H1 (cell line): ENCODE data around the gene RTL3. TPM values are rescaled to one million over a fixed set of nuclear protein-coding genes. Genes with fewer than 3 reads are reported as not detected.
A peak's percentile ranks its signal among the peaks of the same experiment; 100 is the strongest.

Experiments used
- CTCF ChIA-PET: fragments of 300-600 bp; sonication (Branson Sonifier 250); formaldehyde crosslinking; loops from one replicate; lab custom pipeline; 2021; ENCODE audit not compliant: partially characterized antibody; lab: Charles Lee
- POLR2A ChIA-PET: fragments of 300-600 bp; sonication (Branson Sonifier 250); formaldehyde crosslinking; loops from one replicate; lab custom pipeline; 2021; ENCODE audit warnings: inconsistent platforms; ENCODE audit not compliant: partially characterized antibody; lab: Charles Lee
- DNase-seq, 2 experiments: peaks; one replicate each; pipeline versions ENCODE4 v3.0.0 to v3.0.0-alpha.2; 2010 to 2022; ENCODE audit warnings: low spot score in 2 of 2, low read depth in 1 of 2, mixed read lengths in 1 of 2
- FAIRE-seq: peaks from 2 replicates; lab custom pipeline; 2011; peaks lifted over from hg19 to GRCh38; lab: Jason Lieb, UNC
- H2AFZ ChIP-seq: 2 replicates; pipeline ENCODE4 v1.8.1; 2012; ENCODE audit warnings: low read length, inconsistent platforms
- H2AK5ac ChIP-seq: 2 replicates; pipeline ENCODE4 v1.6.1; 2013; ENCODE audit warnings: low read depth, low read length
- H2BK120ac ChIP-seq: replicated peaks from 2 replicates; pipeline ENCODE3; 2013; ENCODE audit warnings: low read depth, low read length, inconsistent platforms
- H2BK12ac ChIP-seq: 2 replicates; pipeline ENCODE4 v1.6.1; 2013; ENCODE audit warnings: low read depth, low read length
- H2BK15ac ChIP-seq: 2 replicates; pipeline ENCODE4 v1.6.1; 2013; ENCODE audit warnings: low read length
- H2BK20ac ChIP-seq: 2 replicates; pipeline ENCODE4 v1.6.1; 2013; ENCODE audit warnings: low read length
- H2BK5ac ChIP-seq: 2 replicates; pipeline ENCODE4 v1.6.1; 2013; ENCODE audit warnings: low read depth, low read length
- H3K14ac ChIP-seq: 2 replicates; pipeline ENCODE4 v1.6.1; 2013; ENCODE audit warnings: inconsistent platforms; ENCODE audit not compliant: insufficient read length
- H3K18ac ChIP-seq: 2 replicates; pipeline ENCODE4 v1.6.1; 2013; ENCODE audit warnings: low read length; ENCODE audit errors: extremely low read depth
- H3K23ac ChIP-seq: 2 replicates; pipeline ENCODE4 v1.6.1; 2013; ENCODE audit warnings: inconsistent platforms; ENCODE audit not compliant: insufficient read length
- H3K23me2 ChIP-seq: 2 replicates; pipeline ENCODE4 v1.6.1; 2013; ENCODE audit warnings: low read depth, low read length
- H3K27ac ChIP-seq: 2 replicates; pipeline ENCODE4 v1.6.1; 2011; ENCODE audit warnings: low read depth, low read length, inconsistent platforms
- H3K27me3 ChIP-seq, 4 experiments: replicated peaks in 1 of 4; 1 replicate in 1 of 4; 2 replicates in 3 of 4; pipeline versions ENCODE4 v1.6.1 to v1.8.1; 2011 to 2013; ENCODE audit warnings: low read length in 3 of 4, mild to moderate bottlenecking in 3 of 4, inconsistent platforms in 2 of 4, mixed read lengths in 2 of 4, moderate library complexity in 1 of 4; ENCODE audit not compliant: control insufficient read depth in 3 of 4, insufficient read depth in 3 of 4; ENCODE audit errors: extremely low read depth in 1 of 4
- H3K36me3 ChIP-seq, 4 experiments: 2 replicates each; pipeline versions ENCODE4 v1.6.1 to v1.8.1; 2011 to 2013; ENCODE audit warnings: mild to moderate bottlenecking in 4 of 4, low read length in 3 of 4, moderate library complexity in 2 of 4, control low read depth in 1 of 4, inconsistent platforms in 1 of 4; ENCODE audit not compliant: insufficient read depth in 4 of 4, control insufficient read depth in 2 of 4
- H3K4ac ChIP-seq: replicated peaks from 2 replicates; pipeline ENCODE3; 2013; ENCODE audit warnings: low read length, low read depth, mixed read lengths, inconsistent platforms; ENCODE audit not compliant: insufficient read length
- H3K4me1 ChIP-seq, 4 experiments: replicated peaks in 1 of 4; 1 replicate in 1 of 4; 2 replicates in 3 of 4; pipeline versions ENCODE4 v1.6.1 to v1.8.1; 2011 to 2013; ENCODE audit warnings: low read length in 3 of 4, inconsistent platforms in 2 of 4, mixed read lengths in 1 of 4; ENCODE audit not compliant: insufficient read depth in 4 of 4, control insufficient read depth in 3 of 4
- H3K4me2 ChIP-seq, 2 experiments: 2 replicates each; pipeline versions ENCODE4 v1.6.1 to v1.8.1; 2011 to 2013; ENCODE audit warnings: low read depth in 2 of 2, low read length in 2 of 2, control low read depth in 1 of 2, inconsistent platforms in 1 of 2, mild to moderate bottlenecking in 1 of 2; ENCODE audit not compliant: insufficient read depth in 1 of 2
- H3K4me3 ChIP-seq, 4 experiments: fragments of 200-600, 300-600 bp in 1 of 4; sonication (generic), shearing (Covaris generic), sonication (Bioruptor Twin) in 1 of 4; 2 replicates each; pipeline versions ENCODE4 v1.5.1 to v1.8.1; 2011 to 2016; ENCODE audit warnings: low read length in 4 of 4, low read depth in 3 of 4, control low read depth in 2 of 4, inconsistent platforms in 2 of 4, mild to moderate bottlenecking in 2 of 4, mixed read lengths in 1 of 4, moderate library complexity in 1 of 4; ENCODE audit not compliant: insufficient read depth in 2 of 4; ENCODE audit errors: extremely low read depth in 1 of 4
- H3K56ac ChIP-seq: replicated peaks from 2 replicates; pipeline ENCODE3; 2013; ENCODE audit warnings: low read depth, mild to moderate bottlenecking, mixed read lengths, low read length, inconsistent platforms; ENCODE audit not compliant: insufficient read length
- H3K79me1 ChIP-seq: 2 replicates; pipeline ENCODE4 v1.6.1; 2013; ENCODE audit warnings: low read depth, low read length, control low read depth
- H3K79me2 ChIP-seq, 2 experiments: 2 replicates each; pipeline versions ENCODE4 v1.6.1 to v1.8.1; 2012 to 2013; ENCODE audit warnings: low read length in 2 of 2, mild to moderate bottlenecking in 2 of 2, inconsistent platforms in 1 of 2; ENCODE audit not compliant: insufficient read depth in 2 of 2, control insufficient read depth in 1 of 2
- H3K9ac ChIP-seq, 4 experiments: replicated peaks in 1 of 4; 1 replicate in 1 of 4; 2 replicates in 3 of 4; pipeline versions ENCODE4 v1.6.1 to v1.8.1; 2011 to 2013; ENCODE audit warnings: low read depth in 3 of 4, low read length in 3 of 4, control low read depth in 2 of 4, mild to moderate bottlenecking in 2 of 4, moderate library complexity in 2 of 4, inconsistent platforms in 1 of 4; ENCODE audit errors: extremely low read depth in 1 of 4
- H3K9me3 ChIP-seq, 2 experiments: 2 replicates each; pipeline versions ENCODE4 v1.6.1 to v1.8.1; 2012 to 2013; ENCODE audit warnings: mild to moderate bottlenecking in 2 of 2, moderate library complexity in 2 of 2, control low read depth in 1 of 2, inconsistent platforms in 1 of 2, low read depth in 1 of 2, low read length in 1 of 2, mixed read lengths in 1 of 2; ENCODE audit not compliant: insufficient read depth in 2 of 2
- H4K20me1 ChIP-seq, 2 experiments: replicated peaks in 1 of 2; 2 replicates each; pipeline versions ENCODE3 to v1.8.1; 2011 to 2013; ENCODE audit warnings: inconsistent platforms in 2 of 2, low read length in 2 of 2, mild to moderate bottlenecking in 1 of 2; ENCODE audit not compliant: insufficient read depth in 2 of 2, control insufficient read depth in 1 of 2
- H4K5ac ChIP-seq: 2 replicates; pipeline ENCODE4 v1.6.1; 2013; ENCODE audit warnings: low read length, low read depth, mixed read lengths, inconsistent platforms; ENCODE audit not compliant: insufficient read length
- H4K8ac ChIP-seq: 2 replicates; pipeline ENCODE4 v1.8.0; 2013; ENCODE audit warnings: mild to moderate bottlenecking, moderate library complexity, low read length, inconsistent platforms; ENCODE audit not compliant: insufficient read depth; ENCODE audit errors: extremely low read depth
- H4K91ac ChIP-seq: replicated peaks from 2 replicates; pipeline ENCODE3; 2013; ENCODE audit warnings: low read length, mixed read lengths, inconsistent platforms; ENCODE audit not compliant: insufficient read length
- BACH1 ChIP-seq: IDR thresholded peaks from 2 replicates; pipeline ENCODE4 v1.6.1; 2012; ENCODE audit warnings: low read length, improper control_type of control experiment
- CTBP2 ChIP-seq: IDR thresholded peaks from 2 replicates; pipeline ENCODE4 v1.7.0; 2011; ENCODE audit warnings: borderline replicate concordance, mild to moderate bottlenecking, moderate library complexity, mixed read lengths, low read length; ENCODE audit not compliant: insufficient read depth, insufficient read length
- EZH2 ChIP-seq: fragments of 200-600 bp; sonication (generic); IDR thresholded peaks from 2 replicates; pipeline ENCODE4 v1.7.1; 2012; ENCODE audit warnings: low read depth, mild to moderate bottlenecking, moderate library complexity, low read length, inconsistent platforms; ENCODE audit not compliant: severe bottlenecking
- GABPA ChIP-seq: IDR thresholded peaks from 2 replicates; pipeline ENCODE4 v1.6.1; 2011; ENCODE audit warnings: mild to moderate bottlenecking, low read length, moderate library complexity, borderline replicate concordance; ENCODE audit not compliant: insufficient read depth
- TBP ChIP-seq: IDR thresholded peaks from 2 replicates; pipeline ENCODE4 v1.6.1; 2011; ENCODE audit warnings: low read depth, low read length, improper control_type of control experiment
- ZNF274 ChIP-seq: IDR thresholded peaks from 2 replicates; pipeline ENCODE4 v1.7.0; 2012; ENCODE audit warnings: low read length, borderline replicate concordance; ENCODE audit errors: extremely low read depth
- WGBS, 2 experiments: shearing (Covaris generic) in 1 of 2; methylation state at CpG; one replicate each; pipeline versions ENCODE4 v1.1.6 to v1.1.7; 2013 to 2015; ENCODE audit warnings: low lambda C conversion rate in 2 of 2, mixed read lengths in 2 of 2, inconsistent platforms in 1 of 2, low coverage in 1 of 2, missing lambda C conversion rate in 1 of 2; ENCODE audit not compliant: insufficient replicate concordance in 2 of 2, insufficient coverage in 1 of 2, insufficient read length in 1 of 2; ENCODE audit errors: extremely low coverage in 1 of 2, missing lambda C conversion rate in 1 of 2; 5-methylcytosine and 5-hydroxymethylcytosine counted together
- polyA plus RNA-seq, 7 experiments: library from polyadenylated mRNA; depleted of rRNA in 3 of 7; stranded (reverse) in 5 of 7; unstranded in 2 of 7; fragments of >200 nt in 5 of 7; fragments of 200-250 nt in 2 of 7; gene quantifications; 1 replicate in 5 of 7; 2 replicates in 1 of 7; 4 replicates in 1 of 7; pipeline versions ENCODE4 v1.2.1 to v1.2.3, GENCODE V29; 2011 to 2013; ENCODE audit warnings: missing spikeins in 2 of 7, mixed read lengths in 2 of 7
- total RNA-seq: library from RNA; stranded (reverse); fragmentation: NEBNext Ultra II Directional; extraction: Animal tissue kit (Norgen Biotek cat#: 25700); gene quantifications from 2 replicates; pipeline ENCODE4 v1.2.1, GENCODE V29; 2021
- TF ChIP-seq, protein P1 (sequence below): IDR thresholded peaks from 2 replicates; pipeline ENCODE4 v1.6.1; 2012; ENCODE audit warnings: inconsistent platforms

RTL3 gene
- total and polyA plus RNA-seq, 2 of the 8 experiments (the other 6 are each of a cell fraction or from before 2014, with no cell fraction given), result not detected

DNA sequence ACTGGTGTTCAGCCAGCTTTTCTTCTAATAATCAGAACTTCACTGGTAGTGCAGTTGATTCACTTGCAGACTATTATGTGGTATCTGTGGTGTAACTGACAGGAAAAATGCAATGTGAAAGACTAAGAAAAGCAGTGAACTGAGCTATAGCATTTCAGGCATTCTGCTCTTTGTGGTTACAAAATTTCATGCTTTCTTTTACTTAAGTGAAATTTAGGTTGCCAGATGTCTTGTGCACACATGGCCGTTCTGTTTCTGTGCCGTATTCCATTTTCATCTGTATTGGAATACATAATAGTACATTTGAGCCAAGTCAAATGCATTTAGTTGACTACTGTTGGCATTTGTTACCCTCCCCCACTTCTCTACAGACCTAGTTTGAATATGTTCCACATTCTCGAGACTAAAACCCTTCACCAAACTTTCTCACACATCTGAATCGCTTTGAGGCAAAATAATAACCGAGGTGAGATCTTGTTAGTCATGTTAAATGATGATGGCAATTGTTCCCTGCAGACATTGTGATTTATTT lies 8.2 kb downstream of the RTL3 start:
- H3K23ac ChIP-seq, result no peak overlapping the region
- no peaks in the 10 kb centered on the region for H3K27me3 ChIP-seq
- no peak overlapping the region for H3K4me2 ChIP-seq
- no peaks in the 10 kb centered on the region for H3K79me1 ChIP-seq
- ChIA-PET CTCF (no interaction called here), POLR2A (no interaction called here)
- H4K8ac ChIP-seq, result no peak overlapping the region
- no peak overlapping the region for H3K9ac ChIP-seq
- no peak overlapping the region for H3K4ac ChIP-seq
- H4K20me1 ChIP-seq, result no peaks in the 10 kb centered on the region
- no peak overlapping the region for H3K27ac ChIP-seq
- H3K79me2 ChIP-seq, result no peaks in the 10 kb centered on the region
- H4K91ac ChIP-seq, result no peak overlapping the region
- 79% methylated on average over 5 of the region's 5 CpGs; no CpG with 5 or more reads in 1 of the 2 experiments for WGBS, 2 experiments
- H2BK5ac ChIP-seq, result no peak overlapping the region
- no peak overlapping the region for H2AK5ac ChIP-seq
- no peak overlapping the region for H2BK120ac ChIP-seq
- no peak overlapping the region for H2BK20ac ChIP-seq
- H3K18ac ChIP-seq, result no peak overlapping the region
- no peaks in the 10 kb centered on the region for H3K9me3 ChIP-seq
- TF ChIP-seq ZNF274 (no peak), BACH1 (no peak), EZH2 (no peak), GABPA (no peak), CTBP2 (no peak), TBP (no peak)
- TF ChIP-seq, protein P1, sequence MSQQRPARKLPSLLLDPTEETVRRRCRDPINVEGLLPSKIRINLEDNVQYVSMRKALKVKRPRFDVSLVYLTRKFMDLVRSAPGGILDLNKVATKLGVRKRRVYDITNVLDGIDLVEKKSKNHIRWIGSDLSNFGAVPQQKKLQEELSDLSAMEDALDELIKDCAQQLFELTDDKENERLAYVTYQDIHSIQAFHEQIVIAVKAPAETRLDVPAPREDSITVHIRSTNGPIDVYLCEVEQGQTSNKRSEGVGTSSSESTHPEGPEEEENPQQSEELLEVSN, result no peak
- H2BK12ac ChIP-seq, result no peak overlapping the region
- DNase-seq (no peak), FAIRE-seq (peak; percentile 57)
- H2BK15ac ChIP-seq, result no peak overlapping the region
- H3K4me3 ChIP-seq, result no peak overlapping the region
- H4K5ac ChIP-seq, result no peak overlapping the region
- H3K14ac ChIP-seq, result no peak overlapping the region
- H2AFZ ChIP-seq, result peak overlapping the region; percentile 70
- no peaks in the 10 kb centered on the region; a peak in 1 of 7 replicates for H3K4me1 ChIP-seq
- H3K56ac ChIP-seq, result no peak overlapping the region
- H3K23me2 ChIP-seq, result no peaks in the 10 kb centered on the region
- H3K36me3 ChIP-seq, result no peaks in the 10 kb centered on the region
